ENCODE measurements around the gene ZCCHC14. TPM values are rescaled to one million over a fixed set of nuclear protein-coding genes. Genes with fewer than 3 reads are reported as not detected.

Gene ZCCHC14
- total and polyA plus RNA-seq, 2 donors (not counting 1 experiment from before 2014, with no cell fraction given), result 0.70 to 4.4 TPM

DNA sequence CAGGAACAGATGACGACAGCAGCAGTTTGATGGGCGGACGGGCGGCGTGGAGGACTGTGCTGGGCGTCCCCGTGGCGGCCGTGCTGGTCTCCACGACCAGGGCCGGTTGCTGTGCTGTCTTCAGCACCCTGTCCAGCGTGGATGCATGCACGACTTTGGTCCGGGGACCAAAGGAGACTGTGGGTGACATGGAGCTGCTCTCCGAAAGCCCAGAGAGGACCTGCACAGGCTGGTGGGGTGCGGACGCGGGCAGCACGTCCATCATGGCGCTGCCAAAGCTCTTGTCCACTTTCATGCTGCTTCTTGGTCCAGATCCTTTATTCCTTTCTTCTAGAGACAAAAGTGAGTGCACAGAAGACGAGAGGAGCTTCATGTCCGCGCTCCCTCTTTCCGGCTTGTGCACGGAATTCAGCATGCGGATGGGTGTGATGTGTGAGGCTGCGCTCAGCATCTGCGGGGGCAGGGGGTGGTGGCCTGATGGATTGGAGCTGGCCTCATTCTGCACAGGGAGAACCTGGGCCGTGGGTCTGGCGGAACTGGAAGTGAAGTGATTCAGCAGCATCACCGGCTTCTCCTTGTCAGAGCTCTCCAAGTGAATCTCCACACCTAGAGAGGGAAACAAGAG lies 80.3 kb downstream of the ZCCHC14 start:
- ChIA-PET CTCF (interaction anchor here (1.5 kb wide), 1 partner anchor 223 kb away, joined by 3 read pairs; no protein-coding TSS in a partner anchor), POLR2A (interaction anchor here (0.5 kb wide), 1 partner anchor 353 kb away, joined by 3 read pairs; the partner anchor contains the start of gene KLHDC4)
- WGBS (ENCODE audit: insufficient coverage), result 96% methylated on average over 31 of the region's 31 CpGs
- no peak overlapping the region for H3K9ac ChIP-seq (ENCODE audit: low read length)
- no peak overlapping the region for H3K4me3 Mint-ChIP-seq
- H3K4me3 ChIP-seq (ENCODE audit: control extremely low read depth in 1 of 5, extremely low read depth in 1 of 5, insufficient read depth in 1 of 5, low read depth in 2 of 5, low read length in 4 of 5), result no peak overlapping the region
- peaks cover 0 to 3% (median 0%) of the 10 kb centered on the region in 4 experiments for H3K27me3 ChIP-seq (replicated peaks in 1 of 4; ENCODE audit: control extremely low read depth in 1 of 4, control insufficient read depth in 3 of 4, insufficient read depth in 4 of 4, low read length in 3 of 4)
- H3K27ac ChIP-seq (ENCODE audit: low read length in 2 of 2), result no peak overlapping the region
- ATAC-seq (ENCODE audit: low read depth), result no peak
- intact Hi-C loops (cut with micrococcal nuclease), result no loop called here
- H3K4me1 ChIP-seq (ENCODE audit: control insufficient read depth in 2 of 2, insufficient read depth in 2 of 2, low read length in 2 of 2), result no peaks in the 10 kb centered on the region
- no peaks in the 10 kb centered on the region for H3K9me3 ChIP-seq (ENCODE audit: control extremely low read depth in 1 of 3, control insufficient read depth in 2 of 3, insufficient read depth in 1 of 3, low read length in 2 of 3)
- H3K4me2 ChIP-seq (replicated peaks; ENCODE audit: low read depth, low read length, poor library complexity, severe bottlenecking), result no peak overlapping the region
- no peaks in the 10 kb centered on the region for H4K20me1 ChIP-seq (ENCODE audit: control insufficient read depth, insufficient read depth, low read length, poor library complexity, severe bottlenecking)
- no peak for DNase-seq
- no peaks in the 10 kb centered on the region for H3K79me2 ChIP-seq (ENCODE audit: control insufficient read depth, insufficient read depth, low read length)
- H2AFZ ChIP-seq (ENCODE audit: insufficient read depth, low read depth, low read length, poor library complexity, severe bottlenecking), result no peak overlapping the region
- no peaks in the 10 kb centered on the region for H3K9me3 Mint-ChIP-seq (ENCODE audit: insufficient read depth)
- H3K4me1 Mint-ChIP-seq, result peaks cover 2% of the 10 kb centered on the region
- H3K27me3 Mint-ChIP-seq, result no peaks in the 10 kb centered on the region
- no peaks in the 10 kb centered on the region for H3K36me3 ChIP-seq (replicated peaks in 1 of 2; ENCODE audit: control extremely low read depth in 1 of 2, control insufficient read depth in 1 of 2, extremely low read depth in 1 of 2, insufficient read depth in 2 of 2, low read length in 1 of 2)
- no peak for TF ChIP-seq EZH2 (IDR thresholded peaks at IDR 0.05; ENCODE audit: borderline replicate concordance, insufficient read depth, low read depth, low read length, poor library complexity, severe bottlenecking)
- TF ChIP-seq, protein P1, sequence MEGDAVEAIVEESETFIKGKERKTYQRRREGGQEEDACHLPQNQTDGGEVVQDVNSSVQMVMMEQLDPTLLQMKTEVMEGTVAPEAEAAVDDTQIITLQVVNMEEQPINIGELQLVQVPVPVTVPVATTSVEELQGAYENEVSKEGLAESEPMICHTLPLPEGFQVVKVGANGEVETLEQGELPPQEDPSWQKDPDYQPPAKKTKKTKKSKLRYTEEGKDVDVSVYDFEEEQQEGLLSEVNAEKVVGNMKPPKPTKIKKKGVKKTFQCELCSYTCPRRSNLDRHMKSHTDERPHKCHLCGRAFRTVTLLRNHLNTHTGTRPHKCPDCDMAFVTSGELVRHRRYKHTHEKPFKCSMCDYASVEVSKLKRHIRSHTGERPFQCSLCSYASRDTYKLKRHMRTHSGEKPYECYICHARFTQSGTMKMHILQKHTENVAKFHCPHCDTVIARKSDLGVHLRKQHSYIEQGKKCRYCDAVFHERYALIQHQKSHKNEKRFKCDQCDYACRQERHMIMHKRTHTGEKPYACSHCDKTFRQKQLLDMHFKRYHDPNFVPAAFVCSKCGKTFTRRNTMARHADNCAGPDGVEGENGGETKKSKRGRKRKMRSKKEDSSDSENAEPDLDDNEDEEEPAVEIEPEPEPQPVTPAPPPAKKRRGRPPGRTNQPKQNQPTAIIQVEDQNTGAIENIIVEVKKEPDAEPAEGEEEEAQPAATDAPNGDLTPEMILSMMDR (IDR thresholded peaks at IDR 0.05), result no peak
- no peak overlapping the region for H3K27ac Mint-ChIP-seq

Data from B cell (primary cell).